Sigmoid colon (tissue), 4 donors: ENCODE data around the gene PHETA1.

ENCODE experiments used
- EP300 ChIP-seq, 4 donors: sonication (generic); formaldehyde crosslinking; IDR thresholded peaks; one replicate each; pipeline ENCODE4 v1.6.1; 2017; ENCODE audit warnings: antibody characterized with exemption in 4 of 4
- POLR2A ChIP-seq, 2 donors: fragments of 450-650 bp; IDR thresholded peaks; one replicate each; pipeline ENCODE4 v1.6.1; 2016; ENCODE audit warnings: antibody characterized with exemption in 2 of 2, mild to moderate bottlenecking in 2 of 2, moderate library complexity in 2 of 2
- POLR2AphosphoS5 ChIP-seq, 4 donors: sonication (generic); formaldehyde crosslinking; IDR thresholded peaks; one replicate each; pipeline ENCODE4 v1.6.1; 2017; ENCODE audit warnings: antibody characterized with exemption in 4 of 4
- TF ChIP-seq, protein P1 (sequence below), 4 experiments: fragments of 450-650 bp in 3 of 4; fragments of 200-600 bp in 1 of 4; IDR thresholded peaks; one replicate each; pipeline ENCODE4 v1.5.1; 2016 to 2019; ENCODE audit warnings: antibody characterized with exemption in 4 of 4, mild to moderate bottlenecking in 3 of 4, moderate library complexity in 2 of 4

DNA sequence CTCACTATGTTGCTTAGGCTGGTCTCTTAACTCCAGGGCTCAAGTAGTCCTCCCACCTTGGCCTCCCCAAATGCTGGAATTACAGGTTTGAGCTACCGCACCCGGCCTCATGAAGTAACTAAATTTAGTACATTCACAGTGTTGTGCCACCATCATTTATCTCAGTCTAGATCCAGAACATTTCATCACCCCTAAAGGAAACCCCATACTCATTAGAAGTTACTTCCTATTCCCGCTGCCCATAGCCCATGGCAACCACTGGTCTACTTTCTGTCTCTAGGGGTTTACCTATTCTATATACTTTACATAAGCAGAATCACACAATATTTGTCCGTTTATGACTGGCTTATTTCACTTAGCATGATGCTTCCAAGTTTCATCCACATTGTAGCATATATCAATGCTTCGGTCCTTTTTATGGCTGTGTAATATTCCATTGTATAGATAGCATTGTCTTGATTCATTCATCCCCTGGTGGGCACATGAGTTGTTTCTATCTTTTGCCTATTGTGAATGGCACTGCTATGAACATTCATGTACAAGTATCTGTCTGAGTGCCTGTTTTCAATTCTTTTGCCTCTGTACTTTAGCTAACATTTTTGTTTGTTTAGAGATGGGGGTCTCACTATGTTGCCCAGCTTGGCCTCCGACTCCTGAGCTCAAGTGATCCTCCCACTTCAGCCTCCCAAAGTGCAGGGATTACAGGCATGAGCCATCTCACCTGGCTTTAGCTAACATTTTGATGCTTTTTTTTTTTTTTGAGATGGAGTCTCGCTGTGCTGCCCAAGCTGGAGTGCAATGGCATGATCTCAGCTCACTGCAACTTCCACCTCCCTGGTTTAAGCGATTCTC, 26.7 kb upstream of the PHETA1 start:
- TF ChIP-seq, protein P1, sequence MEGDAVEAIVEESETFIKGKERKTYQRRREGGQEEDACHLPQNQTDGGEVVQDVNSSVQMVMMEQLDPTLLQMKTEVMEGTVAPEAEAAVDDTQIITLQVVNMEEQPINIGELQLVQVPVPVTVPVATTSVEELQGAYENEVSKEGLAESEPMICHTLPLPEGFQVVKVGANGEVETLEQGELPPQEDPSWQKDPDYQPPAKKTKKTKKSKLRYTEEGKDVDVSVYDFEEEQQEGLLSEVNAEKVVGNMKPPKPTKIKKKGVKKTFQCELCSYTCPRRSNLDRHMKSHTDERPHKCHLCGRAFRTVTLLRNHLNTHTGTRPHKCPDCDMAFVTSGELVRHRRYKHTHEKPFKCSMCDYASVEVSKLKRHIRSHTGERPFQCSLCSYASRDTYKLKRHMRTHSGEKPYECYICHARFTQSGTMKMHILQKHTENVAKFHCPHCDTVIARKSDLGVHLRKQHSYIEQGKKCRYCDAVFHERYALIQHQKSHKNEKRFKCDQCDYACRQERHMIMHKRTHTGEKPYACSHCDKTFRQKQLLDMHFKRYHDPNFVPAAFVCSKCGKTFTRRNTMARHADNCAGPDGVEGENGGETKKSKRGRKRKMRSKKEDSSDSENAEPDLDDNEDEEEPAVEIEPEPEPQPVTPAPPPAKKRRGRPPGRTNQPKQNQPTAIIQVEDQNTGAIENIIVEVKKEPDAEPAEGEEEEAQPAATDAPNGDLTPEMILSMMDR (IDR thresholded peaks at IDR 0.05) = no peak
- TF ChIP-seq POLR2A (IDR thresholded peaks at IDR 0.05) (no peak), EP300 (IDR thresholded peaks at IDR 0.05) (no peak), POLR2AphosphoS5 (IDR thresholded peaks at IDR 0.05) (no peak)
